Heart left ventricle (tissue), 16 donors: ENCODE data around the gene DIP2B. TPM values are rescaled to one million over a fixed set of nuclear protein-coding genes. Genes with fewer than 3 reads are reported as not detected.

Experiments
- ATAC-seq, 4 donors: fragments of 200-7000 bp; cut with Tn5 transposase; one replicate each; pipeline ENCODE4 v1.9.1; 2020 to 2022; ENCODE audit warnings: moderate library complexity in 4 of 4, mild to moderate bottlenecking in 3 of 4, moderate number of reproducible peaks in 1 of 4
- DNase-seq, 5 donors: peaks; one replicate each; pipeline ENCODE4 v3.0.0-alpha.2; 2020
- H3K27ac ChIP-seq, 12 donors: fragments of 200-600 bp; sonication (generic) in 4 of 12; one replicate each; pipeline versions ENCODE4 v1.5.0 to v1.8.0; 2016 to 2022; ENCODE audit warnings: mild to moderate bottlenecking in 2 of 12
- H3K27me3 ChIP-seq, 9 donors: fragments of 200-600 bp; sonication (generic) in 2 of 9; one replicate each; pipeline versions ENCODE4 v1.5.1 to v1.8.0; 2016 to 2022; ENCODE audit warnings: mild to moderate bottlenecking in 3 of 9
- H3K36me3 ChIP-seq, 9 donors: fragments of 200-600 bp; sonication (generic) in 2 of 9; one replicate each; pipeline versions ENCODE4 v1.5.0 to v1.8.0; 2018 to 2022; ENCODE audit warnings: mild to moderate bottlenecking in 2 of 9
- H3K4me1 ChIP-seq, 12 donors: fragments of 200-600 bp; sonication (generic) in 4 of 12; one replicate each; pipeline versions ENCODE4 v1.5.0 to v1.8.0; 2016 to 2022; ENCODE audit warnings: mild to moderate bottlenecking in 3 of 12
- H3K4me3 ChIP-seq, 12 donors: fragments of 200-600 bp; sonication (generic) in 4 of 12; one replicate each; pipeline versions ENCODE4 v1.5.0 to v1.8.0; 2017 to 2022; ENCODE audit warnings: mild to moderate bottlenecking in 9 of 12, moderate library complexity in 4 of 12
- H3K9me3 ChIP-seq, 12 donors: fragments of 200-600 bp; sonication (generic) in 4 of 12; one replicate each; pipeline versions ENCODE4 v1.5.0 to v1.8.0; 2016 to 2022; ENCODE audit warnings: mild to moderate bottlenecking in 1 of 12
- CTCF ChIP-seq, 12 donors: fragments of 200-600 bp; sonication (generic) in 4 of 12; IDR thresholded peaks; one replicate each; pipeline versions ENCODE4 v1.5.0 to v1.8.0; 2018 to 2022; ENCODE audit warnings: antibody characterized with exemption in 12 of 12, mild to moderate bottlenecking in 5 of 12
- POLR2A ChIP-seq, 2 donors: fragments of 450-650 bp; IDR thresholded peaks; one replicate each; pipeline ENCODE4 v1.6.1; 2017; ENCODE audit warnings: antibody characterized with exemption in 2 of 2, mild to moderate bottlenecking in 2 of 2, moderate library complexity in 2 of 2
- WGBS, 4 donors: extraction: QIAGEN DNeasy Blood & Tissue Kit in 2 of 4; methylation state at CpG; one replicate each; pipeline versions ENCODE4 v1.1.5 to v1.1.7; 2013 to 2018; 5-methylcytosine and 5-hydroxymethylcytosine counted together
- intact Hi-C, 10 donors: fragments of 100-400 bp; cut with DNase I; formaldehyde crosslinking; loops; one replicate each; pipeline versions ENCODE4 v1.11.1 to v1.14.2; 2022
- polyA plus RNA-seq, 2 donors: library from polyadenylated mRNA; stranded (reverse); fragments of 200-250 nt; gene quantifications; one replicate each; pipeline ENCODE4 v1.2.3, GENCODE V29; 2013
- total RNA-seq, 9 donors: library from RNA; depleted of rRNA in 2 of 9; stranded (reverse); fragments of >200 nt in 2 of 9; fragmentation: NEBNext Ultra II Directional in 3 of 9; extraction: Animal tissue kit (Norgen Biotek cat#: 25700) in 3 of 9; gene quantifications; one replicate each; pipeline versions ENCODE4 v1.1.0 to v1.2.4, GENCODE V29; 2016 to 2023
- donor health status: ischemic (EF 13 %, LVEDD 7.1; RV severe dilation, severe dysfunction).
- donor health status: healthy with polysubstance abuse.
- donor health status: DM: no; HTN: yes; CAD: no.
- donor health status: DM: no; HTN: no; CAD: no.
- donor health status: ischemic (EF 25% LVEDD 6.9; RV normal size, moderate dysfunction).
- donor health status: ischemic (EF 25% LVEDD 5.7; RV mildly dilated, moderate dysfunction).
- donor health status: healthy.
- donor health status: DM: yes; HTN: yes; CAD: no.
- donor health status: ischemic (EF 35%, LVEDD 5.7; RV mildly dilated, moderate dysfunction).
- donor health status: nonischemic (EF 11% LVEDD 7.7; RV severe dilation, severe dysfunction).
- donor health status: DM: yes; HTN: yes; CAD: no.
- donor health status: PGD.
- donor health status: ischemic (EF 29% LVEDD 5.4; RV normal size, mild dysfunction).
- donor health status: nonischemic (EF 23%, LVEDD 6.1; RV moderate dilation, normal function).

The DIP2B gene
- total and polyA plus RNA-seq, 11 donors, result 3.4 to 25.0 (median 16.7) TPM

DNA sequence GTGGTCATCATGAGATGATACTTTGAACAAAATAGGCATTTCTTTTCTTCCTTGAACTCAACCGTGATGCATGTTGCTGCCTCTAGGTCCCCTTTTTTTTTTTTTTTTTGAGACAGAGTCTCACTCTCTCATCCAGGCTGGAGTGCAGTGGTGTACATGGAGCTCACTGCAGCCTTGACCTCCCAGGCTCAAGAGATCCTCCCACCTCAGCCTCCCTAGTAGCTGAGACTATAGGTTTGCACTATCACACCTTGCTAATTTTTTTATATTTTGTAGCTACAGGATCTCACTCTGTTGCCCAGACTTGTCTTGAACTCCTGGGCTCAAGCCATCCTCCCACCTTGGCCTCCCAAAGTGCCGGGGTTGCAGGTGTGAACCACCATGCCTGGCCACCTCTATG is 20.6 kb downstream of the DIP2B start:
- DNase-seq (no peak), ATAC-seq (no peak)
- Histone ChIP-seq H3K27ac (no peak overlapping the region), H3K36me3 (peaks cover 0 to 4% (median 0%) of the 10 kb centered on the region in 9 donors), H3K4me3 (no peak overlapping the region), H3K27me3 (no peaks in the 10 kb centered on the region), H3K4me1 (peaks cover 0 to 49% (median 15%) of the 10 kb centered on the region in 12 donors), H3K9me3 (peaks cover 0 to 3% (median 0%) of the 10 kb centered on the region in 12 donors)
- intact Hi-C loops, result no loop called here
- no peak for TF ChIP-seq POLR2A (IDR thresholded peaks at IDR 0.05)
- TF ChIP-seq CTCF (IDR thresholded peaks at IDR 0.05), result no peak
- 93 to 99% (median 96%) methylated on average over 2 of the region's 2 CpGs for WGBS, 4 donors

DNA sequence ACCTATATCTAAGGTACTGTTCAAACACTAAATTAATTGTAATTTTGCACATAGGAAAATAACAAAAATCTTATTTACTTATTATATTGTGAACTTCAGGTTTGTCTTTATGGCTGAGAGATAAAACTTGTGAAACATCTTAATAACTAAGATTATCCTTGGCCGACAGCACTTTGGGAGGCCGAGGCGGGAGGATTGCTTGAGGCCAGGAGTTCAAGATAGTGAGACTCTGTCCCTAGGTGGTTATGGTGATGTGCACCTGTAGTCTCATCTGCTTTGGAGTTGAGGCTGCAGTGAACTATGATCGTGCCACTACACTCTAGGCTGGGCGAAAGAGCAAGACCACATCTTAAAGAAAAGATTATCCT is 22.6 kb downstream of the DIP2B start:
- Histone ChIP-seq H3K36me3 (peaks cover 0 to 4% (median 0%) of the 10 kb centered on the region in 9 donors), H3K27ac (no peak overlapping the region), H3K4me1 (peaks cover 0 to 53% (median 12%) of the 10 kb centered on the region in 12 donors), H3K27me3 (no peaks in the 10 kb centered on the region), H3K9me3 (peaks cover 0 to 3% (median 0%) of the 10 kb centered on the region in 12 donors), H3K4me3 (no peak overlapping the region)
- intact Hi-C loops, result no loop called here
- TF ChIP-seq POLR2A (IDR thresholded peaks at IDR 0.05) (no peak), CTCF (IDR thresholded peaks at IDR 0.05) (no peak)
- ATAC-seq (no peak), DNase-seq (no peak)
- WGBS, 4 donors, result 95 to 99% (median 97%) methylated on average over 5 of the region's 5 CpGs

DNA sequence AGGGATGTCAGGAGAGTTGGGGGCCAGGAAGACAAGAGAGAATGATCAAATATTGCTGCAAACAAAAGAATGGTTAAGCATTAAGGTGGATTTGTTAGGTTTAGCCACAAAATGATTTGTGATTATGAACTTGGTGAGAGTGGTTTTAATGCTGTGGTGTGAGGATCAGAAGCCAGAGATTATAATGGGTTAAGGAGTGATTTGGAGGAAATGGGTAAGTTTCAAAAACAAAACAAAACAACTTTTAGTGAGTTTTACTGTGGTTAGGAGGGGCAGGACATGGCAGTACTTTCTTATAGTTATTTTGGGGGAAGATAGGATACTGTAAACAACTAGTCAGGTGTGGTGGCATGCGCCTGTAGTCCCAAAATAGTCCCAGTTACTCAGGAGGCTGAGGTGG is 24.0 kb downstream of the DIP2B start:
- TF ChIP-seq CTCF (IDR thresholded peaks at IDR 0.05) (no peak), POLR2A (IDR thresholded peaks at IDR 0.05) (no peak)
- peaks cover 0 to 4% (median 0%) of the 10 kb centered on the region in 9 donors for H3K36me3 ChIP-seq
- H3K27ac ChIP-seq, result no peak overlapping the region
- no peaks in the 10 kb centered on the region for H3K27me3 ChIP-seq
- DNase-seq, result no peak
- H3K4me3 ChIP-seq, result no peak overlapping the region
- H3K4me1 ChIP-seq, result peaks cover 0 to 64% (median 23%) of the 10 kb centered on the region in 12 donors
- H3K9me3 ChIP-seq, result no peaks in the 10 kb centered on the region
- no peak for ATAC-seq
- intact Hi-C loops, result no loop called here
- 71 to 81% (median 76%) methylated on average over 1 of the region's 1 CpG for WGBS, 4 donors

DNA sequence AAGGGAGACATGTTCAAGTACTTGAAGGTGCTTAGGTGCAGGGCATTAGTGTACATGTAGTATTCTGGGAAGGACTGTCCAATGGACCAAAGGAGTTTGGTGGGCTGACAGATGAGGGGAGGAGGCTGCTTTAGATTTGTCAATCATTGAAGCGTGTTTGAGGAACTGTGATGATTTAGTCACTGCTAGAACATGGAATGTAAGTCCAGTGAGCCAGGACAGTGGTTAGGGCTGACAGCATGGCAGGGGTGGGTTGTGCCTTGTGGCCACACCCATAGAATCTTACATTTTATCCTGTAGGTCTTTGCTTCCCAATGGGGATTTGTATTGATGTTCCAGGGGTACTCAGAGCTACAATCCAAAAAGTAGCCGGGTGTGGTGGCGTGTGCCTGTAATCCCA is 24.6 kb downstream of the DIP2B start:
- Histone ChIP-seq H3K27me3 (no peaks in the 10 kb centered on the region), H3K27ac (no peak overlapping the region), H3K9me3 (no peaks in the 10 kb centered on the region), H3K4me3 (no peak overlapping the region), H3K4me1 (peaks cover 0 to 64% (median 20%) of the 10 kb centered on the region in 12 donors), H3K36me3 (peaks cover 0 to 4% (median 0%) of the 10 kb centered on the region in 9 donors)
- TF ChIP-seq POLR2A (IDR thresholded peaks at IDR 0.05) (no peak), CTCF (IDR thresholded peaks at IDR 0.05) (no peak)
- intact Hi-C loops, result no loop called here
- peak in 1 of 4 donors; percentile 29 for ATAC-seq
- 88 to 96% (median 94%) methylated on average over 3 of the region's 3 CpGs for WGBS, 4 donors
- no peak for DNase-seq
